HEK293 (cell line): ENCODE results near the gene ZFPM1.
A peak's percentile ranks its signal among the peaks of the same experiment; 100 is the strongest.

Source experiments
- CTCF ChIA-PET: fragments of 350-600 bp; formaldehyde crosslinking; extraction: SDS; loops from one replicate; lab custom pipeline; 2021; ENCODE audit warnings: antibody characterized with exemption; lab: Yijun Ruan, JAX
- POLR2A ChIA-PET: fragments of 300-600 bp; formaldehyde crosslinking; extraction: SDS; loops from one replicate; lab custom pipeline; 2020; ENCODE audit warnings: antibody characterized with exemption, inconsistent platforms; lab: Yijun Ruan, JAX
- H3K27ac ChIP-seq: fragments of 200-500 bp; sonication (Bioruptor generic); 2 replicates; pipeline ENCODE4 v1.5.1; 2014; ENCODE audit warnings: low read depth, low read length, control low read depth, inconsistent platforms; ENCODE audit errors: extremely low read depth
- H3K36me3 ChIP-seq, 2 experiments: fragments of 200-500 bp in 1 of 2; sonication (Bioruptor generic) in 1 of 2; 1 replicate in 1 of 2; 2 replicates in 1 of 2; pipeline ENCODE4 v1.5.1; 2014 to 2017; ENCODE audit warnings: inconsistent platforms in 2 of 2, low read length in 2 of 2; ENCODE audit not compliant: control insufficient read depth in 2 of 2, insufficient read depth in 1 of 2
- H3K4me1 ChIP-seq: fragments of 200-500 bp; sonication (Bioruptor generic); 2 replicates; pipeline ENCODE4 v1.5.1; 2014; ENCODE audit warnings: mild to moderate bottlenecking, low read length, inconsistent platforms; ENCODE audit not compliant: control insufficient read depth, insufficient read depth
- H3K4me3 ChIP-seq: 2 replicates; pipeline ENCODE4 v1.5.1; 2011; ENCODE audit warnings: low read depth, mild to moderate bottlenecking, control low read depth, low read length, moderate library complexity
- H3K9me3 ChIP-seq: fragments of 200-500 bp; sonication (Bioruptor generic); 2 replicates; pipeline ENCODE4 v1.5.1; 2014; ENCODE audit warnings: low read depth, low read length, inconsistent platforms; ENCODE audit not compliant: control insufficient read depth, insufficient read depth
- ZNF473 ChIP-seq: fragments of 450-650 bp; formaldehyde crosslinking; IDR thresholded peaks from 2 replicates; pipeline ENCODE4 v1.5.1; 2017; ENCODE audit warnings: missing biosample characterization, missing genetic modification characterization
- ZNF501 ChIP-seq: fragments of 450-650 bp; formaldehyde crosslinking; IDR thresholded peaks from 2 replicates; pipeline ENCODE4 v1.5.1; 2016; ENCODE audit warnings: missing biosample characterization, missing genetic modification characterization
- ZNF626 ChIP-seq: fragments of 450-650 bp; sonication (Bioruptor Pico); formaldehyde crosslinking; IDR thresholded peaks from 2 replicates; pipeline ENCODE4 v1.5.1; 2018; ENCODE audit warnings: missing biosample characterization, missing genetic modification characterization, inconsistent platforms
- ZNF658 ChIP-seq: fragments of 450-650 bp; formaldehyde crosslinking; IDR thresholded peaks from 2 replicates; pipeline ENCODE4; 2016; ENCODE audit warnings: missing biosample characterization, missing genetic modification characterization
- ZNF664 ChIP-seq: fragments of 450-650 bp; formaldehyde crosslinking; IDR thresholded peaks from 2 replicates; pipeline ENCODE4 v1.5.1; 2016; ENCODE audit warnings: missing biosample characterization, missing genetic modification characterization
- ZNF707 ChIP-seq: fragments of 450-650 bp; formaldehyde crosslinking; IDR thresholded peaks from 2 replicates; pipeline ENCODE4 v1.5.1; 2016; ENCODE audit warnings: missing biosample characterization, missing genetic modification characterization
- ZNF768 ChIP-seq: fragments of 450-650 bp; formaldehyde crosslinking; IDR thresholded peaks from 2 replicates; pipeline ENCODE4 v1.5.1; 2018; ENCODE audit warnings: missing biosample characterization, mild to moderate bottlenecking, missing genetic modification characterization
- ZNF837 ChIP-seq: fragments of 450-650 bp; formaldehyde crosslinking; IDR thresholded peaks from 2 replicates; pipeline ENCODE4 v1.5.1; 2016; ENCODE audit warnings: missing biosample characterization, missing genetic modification characterization
- TF ChIP-seq, protein P1 (sequence below): fragments of 450-650 bp; formaldehyde crosslinking; IDR thresholded peaks from 2 replicates; pipeline ENCODE4 v1.5.1; 2016; ENCODE audit warnings: missing biosample characterization, missing genetic modification characterization
- TF ChIP-seq, protein P2 (sequence below): IDR thresholded peaks from 2 replicates; pipeline ENCODE4 v1.6.1; 2011; ENCODE audit warnings: mild to moderate bottlenecking, low read depth, low read length, borderline replicate concordance

Gene ZFPM1

DNA sequence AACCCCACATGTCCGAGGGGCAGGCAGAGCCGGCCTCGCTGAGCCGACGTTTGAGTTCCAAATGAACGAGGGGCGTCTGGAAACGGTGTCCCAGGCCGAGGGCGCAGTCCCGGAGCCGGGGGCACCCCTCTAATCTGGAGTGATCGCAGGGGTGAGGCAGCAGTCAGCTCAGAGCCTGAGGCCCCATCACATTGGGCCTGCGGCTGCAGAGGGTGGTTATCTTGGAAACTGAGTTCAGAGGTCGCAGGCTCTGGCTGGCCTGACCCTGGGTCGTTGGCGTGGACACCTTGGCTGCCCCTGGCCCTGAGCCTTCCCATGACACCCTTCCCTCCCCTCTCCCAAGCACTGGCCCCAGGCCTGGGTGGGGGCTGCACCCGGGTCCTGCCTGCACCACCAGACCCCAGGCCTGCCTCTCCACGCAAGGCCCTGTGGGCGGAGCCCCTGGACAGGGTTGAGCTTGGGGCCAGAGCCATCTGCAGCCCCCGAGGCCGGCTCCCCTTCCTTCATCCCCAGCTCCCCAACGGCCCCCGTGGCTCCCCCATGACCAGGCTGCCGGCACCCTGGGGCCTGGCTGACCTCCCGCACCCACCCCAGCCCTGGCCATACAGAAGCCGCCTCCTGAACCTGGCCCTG is 45.6 kb downstream of the ZFPM1 start (continued):
- no peak for TF ChIP-seq ZNF501 (tag by site-specific recombination)
- TF ChIP-seq, all 188 proteins: peak for 0

DNA sequence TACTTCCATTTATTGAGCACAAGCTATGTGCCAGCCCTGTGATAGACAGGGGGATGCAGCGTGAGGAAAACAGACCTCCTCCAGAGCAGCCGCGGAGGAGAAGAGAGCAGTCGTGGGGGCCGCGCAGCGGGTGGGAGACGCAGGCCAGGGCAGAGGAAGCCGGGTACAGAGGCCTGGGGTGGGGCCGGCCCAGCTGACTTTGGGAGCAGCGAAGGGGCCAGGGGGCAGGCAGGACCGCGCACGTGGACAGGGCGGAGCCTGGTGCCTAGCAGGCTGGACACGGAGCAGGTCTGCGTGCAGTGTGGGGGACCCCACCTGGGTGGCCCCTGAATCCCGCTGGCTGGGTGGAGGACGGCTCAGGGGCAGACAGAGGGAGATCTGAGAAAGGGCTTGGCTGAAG is 46.2 kb downstream of the ZFPM1 start:
- no peak overlapping the region for H3K4me3 ChIP-seq
- H3K4me1 ChIP-seq, result no peaks in the 10 kb centered on the region
- TF ChIP-seq ZNF664 (tag by site-specific recombination) (0 out of 2 replicates have a peak, but pooled peaks have one; percentile 36), ZNF707 (tag by site-specific recombination) (no peak)
- H3K36me3 ChIP-seq, result peaks cover 0 to 5% of the 10 kb centered on the region in 2 experiments; a peak in 1 of 3 replicates
- no peaks in the 10 kb centered on the region for H3K9me3 ChIP-seq
- ChIA-PET CTCF (no interaction called here), POLR2A (no interaction called here)
- H3K27ac ChIP-seq, result no peak overlapping the region

DNA sequence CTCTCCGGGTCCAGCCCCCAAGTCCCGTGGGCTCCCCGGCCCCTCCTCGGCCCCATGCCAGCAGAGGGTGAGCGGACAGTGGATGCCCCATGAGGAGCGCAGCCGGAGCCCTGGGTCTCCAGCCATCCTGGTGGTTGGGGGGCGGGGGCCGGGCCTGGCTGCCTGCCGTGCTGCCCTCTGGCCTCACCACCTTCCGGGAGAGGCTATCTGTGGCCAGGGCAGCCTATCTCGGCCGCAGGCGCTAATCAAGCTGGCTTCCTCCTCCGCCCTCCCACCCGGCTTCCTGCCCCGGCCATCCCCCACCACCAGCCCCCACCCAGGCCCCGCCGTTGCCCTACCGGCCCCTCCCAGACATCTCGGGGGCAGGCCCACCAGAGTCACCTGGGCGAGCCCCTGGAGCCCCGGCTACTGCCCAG is 46.8 kb downstream of the ZFPM1 start:
- Histone ChIP-seq H3K36me3 (peaks cover 0 to 5% of the 10 kb centered on the region in 2 experiments; a peak in 1 of 3 replicates), H3K4me3 (no peak overlapping the region), H3K9me3 (no peaks in the 10 kb centered on the region)
- POLR2A ChIA-PET, result no interaction called here
- CTCF ChIA-PET, result no interaction called here
- no peak for TF ChIP-seq ZNF658 (tag by site-specific recombination)
- TF ChIP-seq, protein P1, sequence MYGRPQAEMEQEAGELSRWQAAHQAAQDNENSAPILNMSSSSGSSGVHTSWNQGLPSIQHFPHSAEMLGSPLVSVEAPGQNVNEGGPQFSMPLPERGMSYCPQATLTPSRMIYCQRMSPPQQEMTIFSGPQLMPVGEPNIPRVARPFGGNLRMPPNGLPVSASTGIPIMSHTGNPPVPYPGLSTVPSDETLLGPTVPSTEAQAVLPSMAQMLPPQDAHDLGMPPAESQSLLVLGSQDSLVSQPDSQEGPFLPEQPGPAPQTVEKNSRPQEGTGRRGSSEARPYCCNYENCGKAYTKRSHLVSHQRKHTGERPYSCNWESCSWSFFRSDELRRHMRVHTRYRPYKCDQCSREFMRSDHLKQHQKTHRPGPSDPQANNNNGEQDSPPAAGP, result no peak
- TF ChIP-seq ZNF626 (tag by site-specific recombination), result no peak
- TF ChIP-seq, all 188 proteins: peak for 0
- Histone ChIP-seq H3K27ac (no peak overlapping the region), H3K4me1 (no peaks in the 10 kb centered on the region; the same call in 1 of the 2 replicates)

DNA sequence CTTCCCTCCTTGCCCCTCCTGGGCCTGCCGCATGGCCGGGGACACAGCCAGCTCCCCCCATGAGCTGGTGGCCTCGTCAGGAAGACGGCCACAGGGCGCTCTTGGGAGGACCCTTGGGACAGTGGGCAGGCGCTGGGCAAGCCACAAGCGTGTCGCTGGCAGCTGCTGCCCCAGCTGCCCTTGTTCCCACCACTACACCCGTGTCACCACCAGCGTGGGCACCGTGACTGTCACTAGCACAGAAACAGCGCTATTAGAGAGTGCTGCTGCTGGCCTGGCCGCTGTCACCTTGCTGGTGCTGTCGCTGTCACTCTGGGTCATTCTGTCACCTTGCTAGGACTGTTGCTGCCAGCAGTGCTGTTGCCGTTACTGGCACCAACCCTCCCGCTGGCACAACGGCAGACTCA is 47.2 kb downstream of the ZFPM1 start:
- POLR2A ChIA-PET, result no interaction called here
- TF ChIP-seq, protein P2, sequence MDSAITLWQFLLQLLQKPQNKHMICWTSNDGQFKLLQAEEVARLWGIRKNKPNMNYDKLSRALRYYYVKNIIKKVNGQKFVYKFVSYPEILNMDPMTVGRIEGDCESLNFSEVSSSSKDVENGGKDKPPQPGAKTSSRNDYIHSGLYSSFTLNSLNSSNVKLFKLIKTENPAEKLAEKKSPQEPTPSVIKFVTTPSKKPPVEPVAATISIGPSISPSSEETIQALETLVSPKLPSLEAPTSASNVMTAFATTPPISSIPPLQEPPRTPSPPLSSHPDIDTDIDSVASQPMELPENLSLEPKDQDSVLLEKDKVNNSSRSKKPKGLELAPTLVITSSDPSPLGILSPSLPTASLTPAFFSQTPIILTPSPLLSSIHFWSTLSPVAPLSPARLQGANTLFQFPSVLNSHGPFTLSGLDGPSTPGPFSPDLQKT, result no peak
- no peak for TF ChIP-seq ZNF837
- TF ChIP-seq ZNF768 (tag by site-specific recombination), result no peak
- TF ChIP-seq, all 188 proteins: peak for 0
- Histone ChIP-seq H3K36me3 (peaks cover 0 to 5% of the 10 kb centered on the region in 2 experiments; a peak in 1 of 3 replicates), H3K27ac (no peak overlapping the region), H3K4me3 (no peak overlapping the region), H3K4me1 (peaks cover 3% of the 10 kb centered on the region), H3K9me3 (no peaks in the 10 kb centered on the region)
- CTCF ChIA-PET, result no interaction called here

DNA sequence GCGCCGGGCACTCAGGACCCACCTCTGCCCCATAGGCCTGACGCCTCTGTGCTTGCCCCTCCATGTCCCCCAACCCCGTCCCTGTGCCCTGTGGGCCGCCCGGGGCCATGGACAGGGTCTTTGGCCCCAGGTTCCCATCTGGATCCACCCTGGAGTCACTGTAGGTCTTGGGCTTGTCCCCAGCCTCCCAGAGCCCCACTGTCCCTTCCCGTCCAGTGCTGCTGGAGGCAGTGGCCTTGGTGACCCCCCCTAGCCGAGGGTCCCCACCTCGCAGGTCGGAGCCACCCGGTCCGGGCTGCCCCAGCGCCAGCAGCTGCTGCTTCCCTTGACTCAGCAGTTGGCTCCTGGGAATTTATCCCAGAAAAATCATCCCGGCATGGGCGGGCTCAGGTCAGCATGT is 49.3 kb downstream of the ZFPM1 start:
- Histone ChIP-seq H3K4me1 (peaks cover 5% of the 10 kb centered on the region), H3K4me3 (no peak overlapping the region), H3K36me3 (peaks cover 0 to 13% of the 10 kb centered on the region in 2 experiments; a peak in 1 of 3 replicates), H3K27ac (no peak overlapping the region)
- TF ChIP-seq ZNF473 (tag by site-specific recombination), result no peak
- TF ChIP-seq, all 188 proteins: peak for 0
- POLR2A ChIA-PET, result interaction anchor here (0.8 kb wide), 1 partner anchor 9 kb away, joined by 3 read pairs; no protein-coding TSS in a partner anchor
- H3K9me3 ChIP-seq, result no peaks in the 10 kb centered on the region
- CTCF ChIA-PET, result interaction anchor here (0.7 kb wide), 1 partner anchor 54 kb away, joined by 4 read pairs; no protein-coding TSS in a partner anchor
